GM23338 (cell line): ENCODE data around the gene LONP1. TPM values are rescaled to one million over a fixed set of nuclear protein-coding genes. Genes with fewer than 3 reads are reported as not detected.

Experiments used
- ATAC-seq: fragments of 200-7000 bp; cut with Tn5 transposase; 3 replicates; pipeline ENCODE4 v1.9.1; 2020
- DNase-seq: peaks from one replicate; pipeline ENCODE4 v3.0.0-alpha.2; 2015; ENCODE audit warnings: low spot score
- H2AFZ ChIP-seq: fragments of 200-600 bp; sonication (generic); 2 replicates; pipeline ENCODE4 v1.8.0; 2016; ENCODE audit warnings: antibody characterized with exemption, mild to moderate bottlenecking, moderate library complexity
- H3F3A ChIP-seq: fragments of 200-600 bp; sonication (generic); replicated peaks from 2 replicates; pipeline ENCODE4 v1.8.0; 2017; ENCODE audit warnings: antibody characterized with exemption, mixed run types, low read depth
- H3K27ac ChIP-seq: fragments of 200-600 bp; sonication (generic); 2 replicates; pipeline ENCODE4 v1.6.1; 2016; ENCODE audit warnings: low read depth
- H3K27me3 ChIP-seq: fragments of 200-600 bp; sonication (generic); 2 replicates; pipeline ENCODE4 v1.8.0; 2016; ENCODE audit warnings: mild to moderate bottlenecking, mixed run types, moderate library complexity; ENCODE audit not compliant: insufficient read depth
- H3K36me3 ChIP-seq: fragments of 200-600 bp; sonication (generic); 2 replicates; pipeline ENCODE4 v1.8.0; 2016; ENCODE audit warnings: mild to moderate bottlenecking; ENCODE audit not compliant: insufficient read depth
- H3K4me1 ChIP-seq: fragments of 200-600 bp; sonication (generic); 2 replicates; pipeline ENCODE4 v1.8.0; 2016; ENCODE audit warnings: mild to moderate bottlenecking, moderate library complexity; ENCODE audit not compliant: insufficient read depth
- H3K4me2 ChIP-seq: fragments of 200-600 bp; sonication (generic); 2 replicates; pipeline ENCODE4 v1.7.1; 2017; ENCODE audit warnings: mixed run types
- H3K4me3 ChIP-seq: fragments of 200-600 bp; sonication (generic); 2 replicates; pipeline ENCODE4 v1.6.1; 2016; ENCODE audit warnings: mixed run types
- H3K79me2 ChIP-seq: fragments of 200-600 bp; sonication (generic); replicated peaks from 2 replicates; pipeline ENCODE4 v1.8.0; 2017; ENCODE audit warnings: mild to moderate bottlenecking; ENCODE audit not compliant: insufficient read depth
- H3K9me2 ChIP-seq: fragments of 200-600 bp; sonication (generic); 2 replicates; pipeline ENCODE4 v1.8.0; 2017; ENCODE audit not compliant: insufficient read depth
- H4K20me1 ChIP-seq: fragments of 200-600 bp; sonication (generic); replicated peaks from 2 replicates; pipeline ENCODE4 v1.8.0; 2017; ENCODE audit warnings: mild to moderate bottlenecking; ENCODE audit not compliant: insufficient read depth
- H3K27ac Mint-ChIP-seq: 2 replicates; pipeline ENCODE4 v1.8.0; 2020; ENCODE audit warnings: inconsistent platforms, mild to moderate bottlenecking, moderate library complexity, mixed read lengths
- H3K27me3 Mint-ChIP-seq: 3 replicates; pipeline ENCODE4 v1.8.0; 2022; ENCODE audit warnings: low read depth, mild to moderate bottlenecking, moderate library complexity, mixed read lengths, inconsistent platforms; ENCODE audit not compliant: insufficient read depth, poor library complexity
- H3K36me3 Mint-ChIP-seq: 3 replicates; pipeline ENCODE4 v1.8.0; 2021; ENCODE audit warnings: low read depth, mild to moderate bottlenecking, inconsistent platforms, moderate library complexity, mixed read lengths
- H3K4me1 Mint-ChIP-seq: 3 replicates; pipeline ENCODE4 v1.8.0; 2020; ENCODE audit warnings: mild to moderate bottlenecking, inconsistent platforms, mixed read lengths
- H3K4me3 Mint-ChIP-seq: 3 replicates; pipeline ENCODE4 v1.8.0; 2021; ENCODE audit warnings: moderate library complexity, mild to moderate bottlenecking, inconsistent platforms, mixed read lengths
- H3K9me3 Mint-ChIP-seq: 3 replicates; pipeline ENCODE4 v1.8.0; 2020; ENCODE audit warnings: moderate library complexity, mild to moderate bottlenecking, inconsistent platforms, mixed read lengths
- NANOG ChIP-seq: IDR thresholded peaks from 2 replicates; pipeline ENCODE4 v1.6.1; 2016; ENCODE audit warnings: antibody characterized with exemption, borderline replicate concordance
- polyA plus RNA-seq: library from polyadenylated mRNA; unstranded; fragments of >200 nt; fragmentation: Nextera tagmentation; extraction: Ambion mirVana; gene quantifications from 2 replicates; pipeline ENCODE4 v1.2.1, GENCODE V29; 2016
- total RNA-seq: library from RNA; depleted of rRNA; stranded (reverse); fragments of >200 nt; shearing (Covaris generic); gene quantifications from 2 replicates; pipeline ENCODE4 v1.2.3, GENCODE V29; 2014
- TF ChIP-seq, protein P1 (sequence below): IDR thresholded peaks from one replicate; pipeline ENCODE4 v1.6.1; 2018; ENCODE audit warnings: antibody characterized with exemption; ENCODE audit not compliant: unreplicated experiment
- TF ChIP-seq, protein P2 (sequence below), 2 experiments: fragments of 200-600 bp in 1 of 2; sonication (generic) in 1 of 2; conservative IDR thresholded peaks; 2 replicates each; pipeline versions ENCODE4 v1.5.1 to v1.6.1; 2016 to 2017; ENCODE audit warnings: antibody characterized with exemption in 2 of 2, low read depth in 2 of 2, mild to moderate bottlenecking in 2 of 2, moderate library complexity in 1 of 2

LONP1 gene
- total and polyA plus RNA-seq, 2 experiments from 2014 or later: 68.6 to 137 TPM

- H3K9me2 ChIP-seq: peaks cover 7% of the 10 kb centered on the region
- H3K4me1 ChIP-seq: no peaks in the 10 kb centered on the region; the same call in 1 of the 2 replicates
- 0 out of 2 replicates have a peak, but pooled peaks cover 4% of the 10 kb centered on the region for H3F3A ChIP-seq
- no peak overlapping the region for H3K4me2 ChIP-seq
- Mint-ChIP-seq H3K27ac (no peak overlapping the region), H3K27me3 (peaks cover 33% of the 10 kb centered on the region), H3K9me3 (no peaks in the 10 kb centered on the region), H3K4me1 (peaks cover 17% of the 10 kb centered on the region), H3K4me3 (no peak overlapping the region), H3K36me3 (peaks cover 12% of the 10 kb centered on the region)
- H3K27ac ChIP-seq: no peak overlapping the region
- no peaks in the 10 kb centered on the region; the same call in none of the 2 replicates for H4K20me1 ChIP-seq
- no peaks in the 10 kb centered on the region for H3K27me3 ChIP-seq
- DNase-seq (no peak), ATAC-seq (no peak)
- no peaks in the 10 kb centered on the region for H3K36me3 ChIP-seq
- H3K4me3 ChIP-seq: no peak overlapping the region
- H2AFZ ChIP-seq: no peak overlapping the region
- no peaks in the 10 kb centered on the region for H3K79me2 ChIP-seq
- TF ChIP-seq NANOG: no peak
Measured at GRCh38 chr19:5677136-5677535, 42.8 kb downstream of the LONP1 start.

- no peak overlapping the region for H3K4me2 ChIP-seq
- Mint-ChIP-seq H3K4me1 (peaks cover 17% of the 10 kb centered on the region), H3K27me3 (peaks cover 33% of the 10 kb centered on the region), H3K9me3 (no peaks in the 10 kb centered on the region), H3K4me3 (no peak overlapping the region), H3K36me3 (peaks cover 14% of the 10 kb centered on the region), H3K27ac (no peak overlapping the region)
- ATAC-seq: no peak
- TF ChIP-seq, protein P1, sequence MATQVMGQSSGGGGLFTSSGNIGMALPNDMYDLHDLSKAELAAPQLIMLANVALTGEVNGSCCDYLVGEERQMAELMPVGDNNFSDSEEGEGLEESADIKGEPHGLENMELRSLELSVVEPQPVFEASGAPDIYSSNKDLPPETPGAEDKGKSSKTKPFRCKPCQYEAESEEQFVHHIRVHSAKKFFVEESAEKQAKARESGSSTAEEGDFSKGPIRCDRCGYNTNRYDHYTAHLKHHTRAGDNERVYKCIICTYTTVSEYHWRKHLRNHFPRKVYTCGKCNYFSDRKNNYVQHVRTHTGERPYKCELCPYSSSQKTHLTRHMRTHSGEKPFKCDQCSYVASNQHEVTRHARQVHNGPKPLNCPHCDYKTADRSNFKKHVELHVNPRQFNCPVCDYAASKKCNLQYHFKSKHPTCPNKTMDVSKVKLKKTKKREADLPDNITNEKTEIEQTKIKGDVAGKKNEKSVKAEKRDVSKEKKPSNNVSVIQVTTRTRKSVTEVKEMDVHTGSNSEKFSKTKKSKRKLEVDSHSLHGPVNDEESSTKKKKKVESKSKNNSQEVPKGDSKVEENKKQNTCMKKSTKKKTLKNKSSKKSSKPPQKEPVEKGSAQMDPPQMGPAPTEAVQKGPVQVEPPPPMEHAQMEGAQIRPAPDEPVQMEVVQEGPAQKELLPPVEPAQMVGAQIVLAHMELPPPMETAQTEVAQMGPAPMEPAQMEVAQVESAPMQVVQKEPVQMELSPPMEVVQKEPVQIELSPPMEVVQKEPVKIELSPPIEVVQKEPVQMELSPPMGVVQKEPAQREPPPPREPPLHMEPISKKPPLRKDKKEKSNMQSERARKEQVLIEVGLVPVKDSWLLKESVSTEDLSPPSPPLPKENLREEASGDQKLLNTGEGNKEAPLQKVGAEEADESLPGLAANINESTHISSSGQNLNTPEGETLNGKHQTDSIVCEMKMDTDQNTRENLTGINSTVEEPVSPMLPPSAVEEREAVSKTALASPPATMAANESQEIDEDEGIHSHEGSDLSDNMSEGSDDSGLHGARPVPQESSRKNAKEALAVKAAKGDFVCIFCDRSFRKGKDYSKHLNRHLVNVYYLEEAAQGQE: no peak
- TF ChIP-seq, protein P2, sequence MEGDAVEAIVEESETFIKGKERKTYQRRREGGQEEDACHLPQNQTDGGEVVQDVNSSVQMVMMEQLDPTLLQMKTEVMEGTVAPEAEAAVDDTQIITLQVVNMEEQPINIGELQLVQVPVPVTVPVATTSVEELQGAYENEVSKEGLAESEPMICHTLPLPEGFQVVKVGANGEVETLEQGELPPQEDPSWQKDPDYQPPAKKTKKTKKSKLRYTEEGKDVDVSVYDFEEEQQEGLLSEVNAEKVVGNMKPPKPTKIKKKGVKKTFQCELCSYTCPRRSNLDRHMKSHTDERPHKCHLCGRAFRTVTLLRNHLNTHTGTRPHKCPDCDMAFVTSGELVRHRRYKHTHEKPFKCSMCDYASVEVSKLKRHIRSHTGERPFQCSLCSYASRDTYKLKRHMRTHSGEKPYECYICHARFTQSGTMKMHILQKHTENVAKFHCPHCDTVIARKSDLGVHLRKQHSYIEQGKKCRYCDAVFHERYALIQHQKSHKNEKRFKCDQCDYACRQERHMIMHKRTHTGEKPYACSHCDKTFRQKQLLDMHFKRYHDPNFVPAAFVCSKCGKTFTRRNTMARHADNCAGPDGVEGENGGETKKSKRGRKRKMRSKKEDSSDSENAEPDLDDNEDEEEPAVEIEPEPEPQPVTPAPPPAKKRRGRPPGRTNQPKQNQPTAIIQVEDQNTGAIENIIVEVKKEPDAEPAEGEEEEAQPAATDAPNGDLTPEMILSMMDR (conservative IDR thresholded peaks at IDR 0.05; ENCODE audit: low read depth in 2 of 2): no peak
- no peak for TF ChIP-seq NANOG
- H3K79me2 ChIP-seq: no peaks in the 10 kb centered on the region
- peaks cover 3% of the 10 kb centered on the region for H3K9me2 ChIP-seq
- 0 out of 2 replicates have a peak, but pooled peaks cover 4% of the 10 kb centered on the region for H3F3A ChIP-seq
- H3K27ac ChIP-seq: no peak overlapping the region
- no peak overlapping the region for H2AFZ ChIP-seq
- no peaks in the 10 kb centered on the region; the same call in 1 of the 2 replicates for H3K4me1 ChIP-seq
- DNase-seq: no peak
- H3K36me3 ChIP-seq: no peaks in the 10 kb centered on the region
- H3K4me3 ChIP-seq: no peak overlapping the region
- H4K20me1 ChIP-seq: no peaks in the 10 kb centered on the region; the same call in none of the 2 replicates
- no peaks in the 10 kb centered on the region for H3K27me3 ChIP-seq
Measured at GRCh38 chr19:5676772-5677105, 43.2 kb downstream of the LONP1 start.
